Loucy (cell line): ENCODE data around the gene SPATA33.

Experiments
- CTCF ChIP-seq: fragments of 200-600 bp; sonication (generic); conservative IDR thresholded peaks from 2 replicates; pipeline ENCODE4 v1.5.1; 2014; ENCODE audit warnings: mild to moderate bottlenecking, antibody characterized with exemption, low read length
- EZH2phosphoT487 ChIP-seq: fragments of 200-600 bp; IDR thresholded peaks from 2 replicates; pipeline ENCODE4 v1.6.1; 2018; ENCODE audit warnings: antibody characterized with exemption, mild to moderate bottlenecking, moderate library complexity, borderline replicate concordance

- TF ChIP-seq CTCF = no peak
- TF ChIP-seq EZH2phosphoT487 = no peak
Observed at GRCh38 chr16:89709166-89709565, 51.5 kb downstream of the SPATA33 start.
